CD4-positive, CD25-positive, alpha-beta regulatory T cell (primary cell): ENCODE data around the gene CYP2C18. TPM values are rescaled to one million over a fixed set of nuclear protein-coding genes. Genes with fewer than 3 reads are reported as not detected.

Experiments
- polyA plus RNA-seq, 4 donors: library from polyadenylated mRNA; unstranded; fragments of 300-500 nt; fragmentation: Illumina TruSeq; gene quantifications; one replicate each; pipeline ENCODE4 v1.2.3, GENCODE V29; 2021
- total RNA-seq: library from RNA; stranded (reverse); gene quantifications from one replicate; pipeline ENCODE4 v1.2.3, GENCODE V29; 2022

The CYP2C18 gene
- total and polyA plus RNA-seq, 5 donors from 2014 or later: not detected

Other genes with a start within 250 kb of the CYP2C18 start
- 47.7 TPM for gene HELLS, start 137.9 kb upstream of the CYP2C18 start, total RNA-seq
- gene HELLS, start 137.9 kb upstream of the CYP2C18 start, polyA plus RNA-seq: 10 to 100 TPM in 2 of 4 donors, 1 to 10 TPM in 2; 9.2 to 21.5 (median 11.9) TPM
- not detected for gene CYP2C19, start 79.0 kb downstream of the CYP2C18 start, total RNA-seq
- not detected for gene CYP2C19, start 79.0 kb downstream of the CYP2C18 start, polyA plus RNA-seq